Ishikawa (cell line): ENCODE data around the gene HDAC5.

Source experiments
- CEBPB ChIP-seq: IDR thresholded peaks from 2 replicates; pipeline ENCODE4 v1.6.1; 2012
- CREB1 ChIP-seq: IDR thresholded peaks from 2 replicates; pipeline ENCODE4 v1.6.1; 2012; ENCODE audit warnings: low read depth
- EGR1 ChIP-seq: IDR thresholded peaks from 2 replicates; pipeline ENCODE4 v1.6.1; 2012
- EP300 ChIP-seq: IDR thresholded peaks from 2 replicates; pipeline ENCODE4 v1.6.1; 2012; ENCODE audit warnings: borderline replicate concordance
- FOXM1 ChIP-seq: IDR thresholded peaks from 2 replicates; pipeline ENCODE4 v1.6.1; 2012; ENCODE audit warnings: low read depth, borderline replicate concordance
- NFIC ChIP-seq: IDR thresholded peaks from 2 replicates; pipeline ENCODE4 v1.6.1; 2012
- RAD21 ChIP-seq: IDR thresholded peaks from 2 replicates; pipeline ENCODE4 v1.6.1; 2012; ENCODE audit warnings: low read depth
- REST ChIP-seq: IDR thresholded peaks from 2 replicates; pipeline ENCODE4 v1.6.1; 2012; ENCODE audit warnings: low read depth, mild to moderate bottlenecking
- TAF1 ChIP-seq: IDR thresholded peaks from 2 replicates; pipeline ENCODE4 v1.6.1; 2012; ENCODE audit warnings: low read depth, mild to moderate bottlenecking
- TCF12 ChIP-seq: IDR thresholded peaks from 2 replicates; pipeline ENCODE4 v1.6.1; 2012; ENCODE audit warnings: low read depth
- USF1 ChIP-seq: IDR thresholded peaks from 2 replicates; pipeline ENCODE4 v1.6.1; 2012
- YY1 ChIP-seq: IDR thresholded peaks from 2 replicates; pipeline ENCODE4 v1.6.1; 2012; ENCODE audit warnings: low read depth
- ZBTB7A ChIP-seq: IDR thresholded peaks from 2 replicates; pipeline ENCODE4 v1.6.1; 2012; ENCODE audit warnings: low read depth
- TF ChIP-seq, protein P1 (sequence below): IDR thresholded peaks from 2 replicates; pipeline ENCODE4 v1.6.1; 2012

The HDAC5 gene

DNA sequence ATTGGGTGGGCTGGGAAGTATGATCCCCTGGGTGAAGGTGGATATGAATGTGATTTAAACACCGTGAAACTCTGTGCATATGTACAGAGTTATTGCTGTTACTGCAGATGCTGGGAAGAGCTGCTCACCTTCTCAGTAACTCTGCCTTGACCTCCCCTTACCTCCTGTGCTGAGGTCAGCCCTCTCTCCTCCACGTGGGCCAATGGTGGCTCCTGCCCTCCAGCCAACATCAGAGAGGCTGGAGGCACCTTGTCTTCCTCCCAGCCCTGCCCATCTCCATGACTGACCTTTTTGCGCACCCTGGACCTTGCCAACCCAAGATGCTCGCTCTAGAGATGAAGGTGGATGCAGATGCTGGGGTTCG lies 46.7 kb upstream of the HDAC5 start:
- TF ChIP-seq EGR1 (no peak), YY1 (no peak), RAD21 (no peak), REST (no peak), CREB1 (no peak), EP300 (no peak), ZBTB7A (no peak), NFIC (no peak), USF1 (no peak), TCF12 (no peak), FOXM1 (no peak), TAF1 (no peak)
- TF ChIP-seq, protein P1, sequence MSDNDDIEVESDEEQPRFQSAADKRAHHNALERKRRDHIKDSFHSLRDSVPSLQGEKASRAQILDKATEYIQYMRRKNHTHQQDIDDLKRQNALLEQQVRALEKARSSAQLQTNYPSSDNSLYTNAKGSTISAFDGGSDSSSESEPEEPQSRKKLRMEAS: no peak

- TF ChIP-seq EP300 (no peak), RAD21 (no peak), NFIC (no peak), USF1 (no peak), YY1 (no peak)
Measured at GRCh38 chr17:44167181-44167861, 43.9 kb upstream of the HDAC5 start.

DNA sequence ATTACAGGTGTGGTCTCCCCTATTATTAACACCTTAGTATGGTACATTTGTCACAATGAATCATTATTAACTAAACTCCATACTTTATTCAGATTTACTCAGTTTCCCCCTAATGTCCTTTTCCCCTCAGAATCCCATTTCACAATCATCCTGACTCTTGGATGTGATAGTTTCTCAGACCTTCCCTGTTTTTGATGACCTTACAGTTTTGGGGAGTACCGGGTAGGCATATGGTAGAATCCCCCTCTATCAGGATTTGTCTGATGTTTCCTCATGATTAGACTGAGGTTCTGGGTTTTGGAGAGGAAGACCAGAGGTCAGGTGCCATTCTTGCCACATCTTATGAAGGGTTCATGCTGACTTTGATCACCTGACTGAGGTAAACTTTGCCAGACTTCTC lies 41.0 kb upstream of the HDAC5 start:
- TF ChIP-seq CREB1: no peak
- no peak for TF ChIP-seq USF1
- TF ChIP-seq TCF12: no peak
- TF ChIP-seq CEBPB: no peak
- TF ChIP-seq FOXM1: no peak
- no peak for TF ChIP-seq TAF1
- TF ChIP-seq, protein P1: no peak
- no peak for TF ChIP-seq RAD21

DNA sequence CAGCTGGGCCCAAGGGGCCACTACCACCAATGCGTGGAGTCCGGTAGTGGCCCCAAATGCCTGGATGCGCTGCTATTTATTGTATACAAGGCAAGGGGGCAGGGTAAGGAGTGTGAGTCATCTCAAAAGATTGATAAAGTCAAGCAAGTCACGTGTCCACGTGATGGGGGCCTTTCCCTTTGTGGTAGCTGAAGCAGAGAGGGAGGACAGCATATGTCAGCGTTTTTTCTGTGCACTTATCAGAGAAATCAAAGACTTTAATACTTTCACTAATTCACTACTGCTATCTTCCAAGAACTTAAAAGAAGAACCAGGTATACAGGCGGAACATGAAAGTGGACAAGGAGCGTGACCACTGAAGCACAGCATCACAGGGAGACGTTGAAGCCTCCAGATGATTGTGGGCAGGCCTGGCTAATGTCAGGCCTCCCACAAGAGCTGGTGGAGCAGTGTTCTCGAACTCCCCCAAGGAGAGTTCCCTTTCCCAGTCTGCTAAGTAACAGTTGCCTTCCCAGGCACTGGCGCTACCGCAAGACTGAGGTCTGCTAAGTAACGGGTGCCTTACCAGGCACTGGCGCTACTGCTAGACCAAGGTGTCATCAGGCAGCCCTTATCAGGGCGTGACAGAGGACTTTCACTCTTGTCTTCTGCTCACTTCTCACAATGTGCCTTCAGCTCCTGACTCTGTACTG lies 36.2 kb upstream of the HDAC5 start:
- TF ChIP-seq CREB1 (no peak), TAF1 (no peak), EGR1 (no peak), ZBTB7A (no peak), NFIC (no peak), FOXM1 (no peak), REST (no peak), TCF12 (no peak), USF1 (no peak)
- TF ChIP-seq, protein P1: no peak

GRCh38 chr17:44155488-44155887 lies 32.0 kb upstream of the HDAC5 start:
- TF ChIP-seq YY1: no peak
- no peak for TF ChIP-seq USF1
- TF ChIP-seq TAF1: no peak
- no peak for TF ChIP-seq ZBTB7A
- no peak for TF ChIP-seq REST
- TF ChIP-seq NFIC: no peak
- no peak for TF ChIP-seq RAD21
- TF ChIP-seq, protein P1: no peak
- no peak for TF ChIP-seq FOXM1
- no peak for TF ChIP-seq CEBPB
- TF ChIP-seq EGR1: no peak
- TF ChIP-seq EP300: no peak
